Skin of body (tissue), 2 donors: Measurements from ENCODE around the gene ANKRD6. TPM values are rescaled to one million over a fixed set of nuclear protein-coding genes. Genes with fewer than 3 reads are reported as not detected.
A peak's percentile ranks its signal among the peaks of the same experiment; 100 is the strongest.

Experiments
- DNase-seq: peaks from one replicate; lab custom pipeline; 2025; lab: John Stamatoyannopoulos, UW
- total RNA-seq: library from RNA; depleted of rRNA; stranded (reverse); fragments of >200 nt; gene quantifications from one replicate; pipeline ENCODE4 v1.2.3, GENCODE V29; 2014

The ANKRD6 gene
- total RNA-seq, 1 donor from 2014 or later, result 8.8 TPM

DNA sequence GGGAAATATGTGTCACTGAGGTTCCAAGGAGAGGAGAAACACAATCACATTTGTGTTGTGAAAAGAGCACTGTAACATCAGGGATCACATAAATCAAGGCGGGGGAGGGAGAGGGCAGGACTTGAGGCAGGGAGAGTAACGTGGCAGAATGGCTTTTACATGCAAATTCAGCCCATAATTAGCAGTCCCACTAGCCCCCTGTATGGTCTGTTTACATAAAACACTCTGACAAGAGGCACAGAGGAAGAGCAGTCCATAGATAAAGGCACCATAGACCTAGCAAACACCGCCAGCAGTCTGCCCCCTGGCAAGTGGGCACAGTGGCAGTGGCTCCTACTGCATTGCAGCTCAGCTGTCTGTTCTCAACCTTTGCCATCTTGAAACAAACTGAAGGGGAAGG is 122.9 kb downstream of the ANKRD6 start:
- DNase-seq, result no peak

DNA sequence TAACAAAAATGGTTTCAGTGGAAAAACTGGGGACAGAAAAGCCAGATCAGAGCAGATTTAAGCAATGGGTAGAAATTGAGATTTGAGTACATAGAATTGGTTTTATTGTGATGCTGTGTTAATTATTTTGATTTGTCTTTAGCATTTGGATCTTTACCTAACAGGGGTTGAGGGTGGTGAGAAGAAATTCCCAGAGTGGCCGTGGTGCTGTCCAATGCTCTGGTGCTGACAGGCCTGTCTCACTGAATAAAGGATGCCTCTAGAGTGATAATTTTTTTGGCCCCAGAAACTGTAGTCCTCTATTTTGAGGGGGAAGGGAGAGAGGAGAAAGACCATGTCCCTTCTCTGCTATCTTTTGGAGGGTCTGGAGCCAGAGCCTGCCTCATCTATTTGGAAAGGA is 126.5 kb downstream of the ANKRD6 start:
- no peak for DNase-seq

DNA sequence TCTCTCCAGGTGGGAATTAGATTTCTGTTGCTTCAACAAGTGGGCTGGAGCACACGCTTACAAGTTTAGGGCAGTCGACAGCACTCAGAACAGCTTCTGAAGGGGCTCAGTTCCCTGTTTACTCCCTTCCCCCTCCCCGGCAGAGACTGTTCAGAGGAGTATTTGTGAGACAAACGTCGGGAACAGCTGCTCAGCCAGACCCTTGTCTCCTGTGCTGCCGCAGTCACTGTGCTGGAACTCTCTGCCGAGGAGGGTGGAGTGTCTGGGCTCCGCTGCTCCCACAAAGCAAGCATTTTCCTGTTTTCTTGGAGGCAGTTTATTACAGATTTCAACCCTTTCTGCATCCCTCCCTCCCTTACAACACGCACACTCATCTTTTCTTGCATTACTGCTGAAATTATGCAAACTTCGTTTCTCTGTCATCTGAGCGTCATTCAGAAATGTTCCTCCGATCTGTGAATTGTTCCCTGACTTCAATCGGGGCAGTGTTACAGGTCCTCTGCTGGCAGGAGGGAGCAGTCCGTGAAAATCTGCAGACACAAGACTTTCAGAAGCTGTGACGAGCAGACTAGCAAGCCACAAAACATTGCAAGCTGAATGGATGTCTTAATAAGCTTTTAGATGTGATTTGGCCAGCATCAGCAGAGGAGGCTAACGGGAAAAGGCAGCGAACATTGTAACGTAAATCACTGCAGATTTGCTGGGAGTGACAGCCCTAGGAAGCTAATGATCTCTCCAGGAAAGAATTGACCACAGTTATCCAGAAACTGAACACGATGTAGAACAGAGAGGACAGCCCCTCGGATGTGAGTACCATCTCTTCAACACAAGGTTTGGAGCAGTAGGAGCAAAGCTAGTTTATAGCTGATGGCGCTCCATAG is 129.4 kb downstream of the ANKRD6 start:
- peak; percentile 5 for DNase-seq

DNA sequence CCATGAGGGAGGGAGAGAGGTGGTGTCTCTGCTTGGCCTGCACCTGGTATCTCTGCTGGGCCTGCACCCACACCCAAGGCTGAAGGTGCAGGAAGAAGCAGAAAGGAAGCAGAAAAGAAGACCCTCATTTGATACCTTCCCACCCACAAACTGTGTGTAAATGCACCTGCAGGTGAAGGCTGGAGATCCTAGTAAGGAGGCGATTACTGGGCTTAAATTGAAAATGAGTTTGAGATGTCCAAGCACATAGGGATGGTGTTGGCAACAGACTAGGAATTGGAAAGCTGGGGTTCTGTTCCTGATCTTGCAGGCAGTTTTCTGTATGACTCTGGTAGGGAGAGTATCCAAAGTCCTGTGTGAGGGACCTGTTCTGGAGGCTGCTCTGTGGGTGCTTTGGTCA is 130.9 kb downstream of the ANKRD6 start:
- DNase-seq, result no peak

DNA sequence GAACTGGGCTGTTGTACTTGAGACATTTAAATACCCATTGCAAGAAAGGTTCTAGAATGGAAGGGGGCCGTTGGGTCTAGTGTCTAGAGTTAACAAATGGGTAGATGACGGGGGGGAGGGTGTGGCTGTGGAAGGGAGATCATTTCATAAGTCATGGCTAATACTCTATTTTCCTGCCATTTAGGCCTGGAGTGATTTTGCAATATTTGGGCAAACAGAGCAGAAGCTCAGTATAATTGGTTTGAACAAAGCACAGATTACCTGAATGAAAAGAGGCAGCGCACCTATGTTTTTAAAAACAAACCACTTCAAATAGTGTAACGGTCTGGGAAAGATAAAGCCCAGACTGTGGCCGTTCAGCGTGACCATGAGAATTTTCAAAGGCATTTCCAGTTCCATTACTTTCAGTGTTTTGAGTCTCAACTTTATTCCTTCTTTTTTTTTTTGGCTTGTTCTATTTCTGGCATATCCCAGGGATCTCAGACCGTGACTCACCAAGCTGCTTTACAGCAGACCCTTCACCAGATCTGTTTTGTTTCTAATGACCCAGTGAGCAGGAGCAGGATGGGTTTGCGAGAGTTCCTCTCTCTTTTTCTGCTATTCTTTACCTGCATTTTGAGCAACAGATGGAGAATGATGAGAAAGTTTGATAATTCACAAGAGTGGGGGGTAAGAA is 131.9 kb downstream of the ANKRD6 start:
- DNase-seq, result no peak

DNA sequence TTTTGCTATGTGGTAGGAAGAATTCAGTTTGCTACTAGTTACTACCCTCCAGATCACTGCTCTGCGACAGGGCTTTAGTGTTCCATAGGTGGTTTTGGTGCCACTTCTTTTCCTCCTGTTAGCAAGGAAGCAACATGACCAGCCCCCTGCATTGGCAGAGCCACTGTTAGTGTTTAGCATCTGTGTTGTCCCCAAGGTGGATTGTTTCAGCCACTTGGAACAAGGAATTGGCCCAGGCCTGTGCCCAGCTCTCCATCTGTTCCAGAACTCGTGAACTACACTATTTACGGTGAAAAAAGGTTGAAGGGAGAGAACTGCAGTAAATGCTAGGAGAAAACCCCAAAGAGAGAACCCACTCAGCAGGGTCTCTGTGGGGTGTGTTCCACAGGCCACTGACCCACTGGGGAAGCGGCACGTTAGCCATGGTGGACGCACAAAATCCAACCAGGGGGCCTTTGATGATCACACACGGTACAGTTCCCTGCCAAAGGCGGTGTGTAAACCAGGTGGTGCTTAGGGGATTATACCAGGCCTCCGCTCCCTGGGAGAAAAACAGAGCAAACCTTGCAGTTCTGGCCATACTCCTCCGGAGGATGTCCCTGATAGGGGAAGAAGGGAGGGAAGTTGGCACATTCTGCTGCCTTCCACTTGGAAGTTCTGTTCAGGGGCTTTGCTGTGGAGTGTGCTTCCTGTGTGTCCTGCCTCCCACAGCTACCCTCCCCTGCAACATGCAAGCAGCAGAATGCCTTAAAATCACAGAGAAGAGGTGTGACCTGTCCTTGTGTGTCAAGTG is 133.3 kb downstream of the ANKRD6 start:
- DNase-seq, result no peak

DNA sequence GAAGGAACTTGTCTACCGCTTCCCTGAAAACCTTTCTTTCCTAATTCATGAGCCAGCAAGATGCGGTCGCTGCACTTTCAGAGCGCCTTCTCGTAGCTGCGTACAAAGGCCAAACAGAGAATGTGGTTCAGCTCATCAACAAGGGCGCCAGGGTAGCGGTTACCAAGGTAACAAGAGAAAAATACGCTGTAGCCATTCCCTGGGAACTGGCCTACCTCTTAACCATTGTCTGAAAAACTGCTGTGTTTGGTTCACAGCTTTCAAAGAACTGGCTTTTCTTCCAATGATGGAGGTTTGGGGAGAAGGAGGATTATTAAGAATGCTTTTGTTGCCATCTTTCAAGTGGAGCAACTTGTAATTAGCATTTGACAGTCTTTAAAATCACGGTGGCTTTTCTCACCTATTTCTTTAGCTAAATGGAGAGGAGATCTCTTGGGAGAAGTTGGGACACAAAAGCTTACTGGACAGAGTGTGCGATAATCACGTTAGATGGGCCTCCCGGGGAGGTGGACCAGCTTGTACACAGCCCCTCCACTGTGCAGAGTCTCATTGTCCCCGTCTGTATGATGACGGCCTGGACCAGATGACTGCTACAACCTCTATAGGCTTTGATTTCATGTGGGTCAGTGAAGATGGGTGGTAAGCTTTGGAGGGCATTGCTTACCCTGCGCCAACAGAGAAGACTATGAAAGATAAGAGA is 134.1 kb downstream of the ANKRD6 start:
- no peak for DNase-seq

DNA sequence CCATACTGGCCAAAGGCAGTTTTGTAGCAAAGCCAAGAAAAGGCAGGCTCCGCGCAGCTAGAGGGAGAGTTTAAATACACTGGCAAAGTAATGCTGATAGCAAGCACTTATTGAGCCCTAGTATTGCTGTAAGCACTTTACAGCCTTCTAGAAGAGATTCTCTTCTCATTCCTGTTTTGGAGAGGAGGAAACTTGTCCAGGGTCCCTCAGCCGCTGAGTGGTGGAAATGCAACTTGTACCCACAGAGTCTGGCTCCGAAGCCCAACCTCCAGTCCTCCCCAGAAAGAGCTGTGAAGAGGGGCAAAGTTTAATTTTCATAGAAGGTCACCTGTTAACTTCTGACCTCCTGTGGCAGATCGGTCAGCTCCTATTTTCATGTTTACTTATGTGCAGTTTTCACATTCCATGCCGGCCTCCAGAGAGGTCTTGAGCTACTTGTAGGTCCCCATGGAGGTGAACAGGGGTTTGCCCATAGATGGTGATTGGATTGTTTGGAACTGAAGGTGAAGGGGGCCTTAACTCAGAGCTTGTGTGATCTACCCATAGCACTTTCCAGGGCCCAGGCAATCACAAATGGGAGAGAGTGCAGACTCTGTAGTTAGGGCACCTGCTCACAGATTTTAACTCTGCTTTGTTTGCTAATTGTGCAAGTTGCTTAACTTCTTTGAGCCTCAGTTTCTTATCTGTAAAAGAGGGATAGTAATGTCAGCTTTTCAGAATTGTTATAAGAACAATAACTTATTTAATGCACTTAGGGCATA is 134.9 kb downstream of the ANKRD6 start:
- DNase-seq, result no peak

DNA sequence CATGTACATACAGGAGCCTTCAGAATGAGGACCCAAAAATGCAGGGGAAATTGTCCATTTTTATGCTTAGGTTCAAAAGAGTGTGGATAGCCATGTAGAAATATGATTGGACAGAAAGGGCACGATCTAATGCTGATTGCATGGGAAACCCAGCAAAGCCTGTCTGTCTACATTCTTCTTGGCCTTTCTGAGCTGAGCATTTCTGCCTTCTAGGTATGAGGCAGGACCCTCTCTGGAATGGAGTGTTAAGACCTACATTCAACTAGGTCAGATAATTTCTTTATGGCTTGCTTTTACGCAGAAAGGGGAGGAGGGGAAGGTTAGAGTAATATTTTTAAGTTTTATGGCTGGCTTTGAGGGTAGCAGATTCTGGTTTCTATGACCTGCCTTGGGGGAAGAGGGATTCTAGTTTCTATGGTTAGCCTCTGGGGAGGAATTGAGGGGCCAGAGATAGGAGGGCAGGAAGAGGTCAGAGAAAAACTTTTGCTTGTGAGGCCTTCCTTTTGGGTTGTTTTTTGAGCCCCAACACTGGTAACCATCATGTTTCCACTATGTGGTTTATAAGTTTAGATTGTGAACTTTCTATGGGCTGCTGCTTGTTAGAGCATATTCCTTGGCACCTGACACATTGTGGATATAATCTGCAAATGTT is 142.1 kb downstream of the ANKRD6 start:
- DNase-seq, result no peak

DNA sequence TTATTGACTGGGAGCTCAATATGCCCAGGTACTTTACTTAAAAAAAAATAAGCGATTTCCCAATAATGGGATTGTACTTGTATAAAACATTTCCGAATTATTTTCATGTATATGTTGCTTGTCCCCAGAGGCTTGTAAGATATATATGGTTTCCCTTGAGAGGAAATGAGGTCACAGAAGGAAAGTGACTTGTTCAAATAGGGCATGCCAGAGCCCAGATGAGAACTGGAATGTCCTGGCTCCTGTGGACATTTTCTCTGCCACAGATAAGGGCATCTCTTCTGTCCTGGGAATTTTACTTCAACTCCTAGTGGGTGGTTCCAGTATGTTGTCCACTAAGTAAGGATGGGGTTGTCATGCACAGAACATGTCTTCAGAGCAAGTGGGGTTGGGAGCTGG is 142.6 kb downstream of the ANKRD6 start:
- DNase-seq, result no peak

DNA sequence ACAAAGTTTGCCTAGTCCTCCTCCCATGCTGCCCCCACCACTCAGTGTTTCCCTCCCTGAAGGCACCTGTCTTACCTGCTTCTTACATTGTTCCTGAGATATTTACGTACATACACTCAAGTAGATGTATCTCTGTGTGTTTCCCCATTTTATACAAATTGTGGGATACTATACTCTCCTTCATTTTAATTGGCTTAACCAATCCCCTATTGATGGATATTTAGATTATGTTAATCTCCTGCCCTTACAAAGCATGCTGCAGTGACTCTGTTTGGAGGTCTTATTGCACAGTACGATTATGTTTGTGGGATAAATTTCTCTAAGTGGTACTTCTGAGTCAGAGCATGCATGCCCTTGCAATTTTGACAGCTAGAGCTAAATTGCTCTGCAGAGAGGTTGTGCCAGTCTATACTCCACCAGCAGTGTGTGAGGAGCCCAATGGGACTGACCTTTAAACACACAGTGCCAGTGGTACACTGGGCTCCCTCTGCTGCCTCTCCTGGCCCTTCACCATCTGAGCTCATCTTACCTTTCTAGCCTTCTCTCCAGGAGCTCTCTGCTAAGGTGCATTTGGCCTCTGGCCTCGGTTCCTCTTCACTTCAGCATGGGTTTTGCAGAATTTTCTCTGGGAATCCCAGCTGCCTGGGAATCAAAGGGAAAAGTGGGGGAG is 148.2 kb downstream of the ANKRD6 start:
- DNase-seq, result no peak

DNA sequence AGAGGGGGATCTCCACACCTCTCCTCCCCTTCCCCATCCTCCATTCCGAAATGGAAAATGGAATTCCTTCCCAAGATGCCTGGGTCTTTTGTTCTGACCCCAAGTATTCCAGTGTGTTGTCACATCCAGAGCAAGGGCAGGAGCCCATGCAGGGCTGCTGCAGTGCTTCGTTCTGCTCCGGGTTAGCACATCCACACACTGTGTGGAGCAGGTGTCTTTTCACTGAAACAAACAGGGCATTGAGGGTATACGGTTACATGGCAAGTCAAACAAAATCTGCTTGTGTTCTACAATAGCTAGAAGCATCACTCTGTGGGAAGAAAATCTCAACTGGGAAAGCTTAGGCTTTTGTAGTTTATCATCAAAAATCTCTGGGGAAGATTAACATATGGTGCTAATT is 148.7 kb downstream of the ANKRD6 start:
- no peak for DNase-seq

DNA sequence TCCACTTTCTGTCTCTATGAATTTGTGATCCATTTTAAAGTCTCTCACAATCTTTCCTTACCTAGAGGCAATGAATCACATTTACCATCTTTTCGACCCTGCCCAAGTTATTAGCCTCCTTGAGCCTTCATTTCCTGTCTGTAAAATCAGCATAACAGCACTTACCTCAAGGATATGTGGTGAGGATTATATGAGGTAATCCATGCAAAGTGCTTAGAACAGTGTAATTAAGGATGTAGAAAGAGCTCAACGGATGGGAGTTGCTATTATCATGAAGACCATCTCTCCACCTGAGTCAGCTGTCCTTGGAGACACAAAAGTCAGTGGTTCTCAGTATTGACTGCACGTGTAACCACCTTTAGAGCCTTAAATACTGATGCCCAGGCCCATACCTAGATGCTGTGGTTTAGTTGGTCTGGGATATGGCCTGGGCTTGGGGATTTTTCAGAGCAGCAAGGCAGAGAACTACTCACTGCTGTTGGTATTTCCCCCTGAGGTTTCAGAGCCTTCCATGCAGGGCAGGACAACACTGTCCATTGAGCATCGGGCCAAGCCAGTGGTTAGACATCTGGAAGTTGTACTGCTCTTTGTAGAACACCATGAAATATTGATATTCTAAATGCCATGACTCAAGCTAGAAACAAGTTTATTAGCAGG is 149.8 kb downstream of the ANKRD6 start:
- no peak for DNase-seq

DNA sequence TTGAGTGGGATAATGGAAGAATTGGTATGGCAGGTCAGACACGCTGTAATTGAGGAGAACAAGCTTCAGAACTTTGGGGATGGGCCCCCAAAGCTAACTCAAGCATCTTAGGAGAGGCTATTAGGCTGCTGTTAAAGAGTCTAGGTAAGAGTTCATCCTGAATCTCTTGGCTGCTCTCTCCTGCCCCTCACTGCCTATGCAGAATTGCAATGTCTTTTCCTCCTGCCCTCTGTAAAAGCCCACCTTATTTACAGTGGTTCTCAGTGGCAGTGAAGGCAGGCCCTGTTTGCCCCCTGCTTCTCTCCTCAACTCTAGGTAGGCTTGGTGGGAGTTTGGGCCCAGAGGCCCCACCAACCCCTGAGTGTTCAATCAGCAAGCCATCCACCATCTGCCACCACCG is 150.6 kb downstream of the ANKRD6 start:
- DNase-seq, result no peak

DNA sequence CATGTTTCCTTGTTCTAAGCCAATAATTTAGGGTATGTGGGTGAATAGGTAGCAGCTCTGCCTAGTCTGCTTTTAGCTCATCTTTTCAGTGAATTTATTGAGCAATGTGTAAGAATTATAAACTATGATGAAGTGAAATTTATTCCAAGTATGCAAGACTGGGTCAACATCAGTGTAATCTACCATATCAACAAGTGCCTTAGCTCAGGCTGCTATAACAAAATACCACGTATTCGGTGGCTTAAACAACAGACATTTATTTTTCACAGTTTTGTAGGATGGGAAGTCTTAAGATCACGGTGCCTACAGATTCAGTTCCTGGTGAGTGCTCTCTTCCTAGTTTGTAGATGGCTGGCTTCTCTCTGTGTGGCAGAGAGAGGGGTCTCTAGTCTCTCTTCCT is 151.6 kb downstream of the ANKRD6 start:
- no peak for DNase-seq

DNA sequence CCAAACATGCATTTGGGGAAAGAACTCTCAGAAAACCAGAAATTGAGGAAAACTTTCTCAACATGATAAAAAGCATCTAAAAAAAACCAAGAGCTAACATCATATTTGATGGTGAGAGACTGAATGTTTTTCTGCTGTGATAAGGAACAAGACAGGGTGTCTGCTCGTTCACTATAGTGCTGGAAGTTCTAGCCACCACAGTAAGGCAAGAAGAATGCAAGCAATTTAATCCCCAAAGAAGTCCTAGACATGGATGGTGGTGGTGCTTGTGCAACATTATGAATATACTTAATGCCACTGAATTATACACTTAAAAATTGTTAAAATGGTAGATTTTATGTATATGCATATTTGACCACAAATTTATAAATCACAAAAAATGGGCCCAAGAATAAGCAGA is 152.2 kb downstream of the ANKRD6 start:
- no peak for DNase-seq

DNA sequence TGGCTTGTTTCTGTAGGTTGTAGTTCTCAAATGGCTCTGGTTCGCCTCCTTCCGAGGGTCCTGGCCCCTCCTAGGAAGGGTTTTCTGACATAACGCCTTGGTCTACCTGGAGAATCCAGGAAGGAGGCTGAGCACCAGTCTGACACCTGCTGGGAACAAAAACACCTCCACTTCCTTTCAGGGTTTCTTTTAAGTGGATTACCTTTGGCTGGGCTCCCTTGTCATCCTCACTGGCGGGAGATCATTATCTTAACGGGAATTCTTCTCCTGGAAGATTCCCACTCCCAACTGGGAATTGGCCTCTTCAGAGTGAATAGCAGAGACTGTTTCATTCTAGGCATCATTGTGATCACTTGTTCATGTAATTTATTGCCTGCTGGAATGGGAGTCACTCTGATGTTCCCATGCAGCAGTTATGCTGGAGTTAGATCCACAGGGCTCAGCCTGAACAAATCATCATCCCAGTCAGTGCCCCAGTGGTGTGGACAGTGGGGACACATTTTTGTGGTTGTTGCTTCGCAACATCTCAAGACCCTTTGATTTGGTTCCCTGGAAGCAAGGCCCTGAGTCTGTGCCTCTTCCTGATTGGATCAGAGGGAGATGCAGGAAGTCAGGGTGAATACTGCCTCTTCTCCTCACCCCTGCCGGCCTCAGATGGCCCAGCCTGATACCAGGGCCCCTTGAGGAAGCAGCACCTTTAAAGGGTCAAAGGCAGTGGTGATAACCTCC is 156.5 kb downstream of the ANKRD6 start:
- DNase-seq, result no peak

DNA sequence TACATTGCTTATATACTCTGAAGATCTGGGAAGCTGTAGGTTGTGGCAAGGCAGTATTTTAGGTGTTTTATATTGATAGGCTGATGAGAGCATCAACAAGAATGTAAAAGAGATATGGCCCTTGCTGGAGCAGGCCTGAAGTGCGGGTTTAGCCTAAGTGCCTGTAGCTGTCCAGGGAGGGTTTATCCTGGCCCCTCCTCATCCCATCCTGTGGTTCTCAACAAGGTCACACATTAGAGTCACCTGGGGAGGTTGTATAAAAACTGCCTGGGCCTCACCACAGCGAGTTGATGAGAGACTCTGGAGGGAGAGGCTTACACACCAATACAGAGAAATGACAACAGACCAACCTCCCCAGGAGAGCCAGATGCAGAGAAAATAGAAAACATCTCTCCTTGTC is 157.2 kb downstream of the ANKRD6 start:
- DNase-seq, result no peak
